HepG2 (cell line): ENCODE data around the gene PROC. TPM values are rescaled to one million over a fixed set of nuclear protein-coding genes. Genes with fewer than 3 reads are reported as not detected.

Source experiments
- AHR ChIP-seq: IDR thresholded peaks from 2 replicates; pipeline ENCODE4 v1.6.1; 2018; ENCODE audit warnings: missing genetic modification reagents, missing compliant biosample characterization
- ARHGAP35 ChIP-seq: sonication (generic); formaldehyde crosslinking; IDR thresholded peaks from 2 replicates; pipeline ENCODE4 v1.9.0; 2022; ENCODE audit warnings: mild to moderate bottlenecking, inconsistent platforms, moderate library complexity, missing genetic modification reagents, borderline replicate concordance
- GABPA ChIP-seq, 2 experiments: IDR thresholded peaks; 2 replicates each; pipeline ENCODE4 v1.6.1; 2011 to 2016; ENCODE audit warnings: low read depth in 2 of 2, low read length in 1 of 2, missing biosample characterization in 1 of 2, missing genetic modification characterization in 1 of 2
- NCOA2 ChIP-seq: sonication (generic); formaldehyde crosslinking; IDR thresholded peaks from 2 replicates; pipeline ENCODE4 v1.8.0; 2022; ENCODE audit warnings: inconsistent platforms
- NFAT5 ChIP-seq: sonication (generic); formaldehyde crosslinking; IDR thresholded peaks from 2 replicates; pipeline ENCODE4 v1.4.0; 2020; ENCODE audit warnings: missing genetic modification reagents
- PHF20 ChIP-seq: sonication (generic); formaldehyde crosslinking; IDR thresholded peaks from 2 replicates; pipeline ENCODE4 v1.5.0; 2020; ENCODE audit warnings: mild to moderate bottlenecking, missing genetic modification reagents
- PRMT3 ChIP-seq: sonication (generic); formaldehyde crosslinking; IDR thresholded peaks from 2 replicates; pipeline ENCODE4 v1.8.1; 2022; ENCODE audit warnings: low read depth, mild to moderate bottlenecking, moderate library complexity, missing genetic modification reagents, borderline replicate concordance
- RORA ChIP-seq: sonication (generic); formaldehyde crosslinking; IDR thresholded peaks from 2 replicates; pipeline ENCODE4 v1.5.0; 2020; ENCODE audit warnings: mild to moderate bottlenecking, missing genetic modification reagents, moderate library complexity
- SP2 ChIP-seq: sonication (generic); formaldehyde crosslinking; IDR thresholded peaks from 2 replicates; pipeline ENCODE4 v1.5.1; 2020; ENCODE audit warnings: mild to moderate bottlenecking, missing genetic modification reagents
- TAF1 ChIP-seq: sonication (generic); formaldehyde crosslinking; IDR thresholded peaks from 2 replicates; pipeline ENCODE4 v1.4.0; 2020; ENCODE audit warnings: missing genetic modification reagents
- TBX2 ChIP-seq: sonication (generic); formaldehyde crosslinking; IDR thresholded peaks from 2 replicates; pipeline ENCODE4 v1.5.0; 2020; ENCODE audit warnings: missing genetic modification reagents, mild to moderate bottlenecking, borderline replicate concordance
- TGIF2 ChIP-seq: IDR thresholded peaks from 2 replicates; pipeline ENCODE4 v1.6.1; 2016; ENCODE audit warnings: control low read depth, missing compliant biosample characterization
- ZBTB14 ChIP-seq: sonication (generic); formaldehyde crosslinking; IDR thresholded peaks from 2 replicates; pipeline ENCODE4 v1.4.0; 2020; ENCODE audit warnings: missing genetic modification reagents
- ZNF660 ChIP-seq: sonication (generic); formaldehyde crosslinking; IDR thresholded peaks from 2 replicates; pipeline ENCODE4 v1.5.1; 2020; ENCODE audit warnings: mild to moderate bottlenecking, low read depth, missing genetic modification reagents, borderline replicate concordance
- ZNF710 ChIP-seq: sonication (generic); formaldehyde crosslinking; IDR thresholded peaks from 2 replicates; pipeline ENCODE4 v1.5.0; 2020; ENCODE audit warnings: mild to moderate bottlenecking, missing genetic modification reagents, borderline replicate concordance
- ZNF770 ChIP-seq: sonication (generic); formaldehyde crosslinking; IDR thresholded peaks from 2 replicates; pipeline ENCODE4 v1.5.0; 2020; ENCODE audit warnings: mild to moderate bottlenecking, missing genetic modification reagents
- polyA plus RNA-seq, 8 experiments: library from polyadenylated mRNA; depleted of rRNA in 3 of 8; stranded (reverse) in 7 of 8; unstranded in 1 of 8; fragments of >200 nt; fragmentation: Illumina TruSeq in 4 of 8; extraction: Trizol in 4 of 8; gene quantifications; 2 replicates each; pipeline versions ENCODE4 v1.2.1 to v1.2.3, GENCODE V29; 2011 to 2016; ENCODE audit warnings: low read depth in 4 of 8, missing spikeins in 1 of 8, mixed read lengths in 1 of 8; ENCODE audit not compliant: insufficient read depth in 1 of 8
- total RNA-seq, 5 experiments: library from RNA; depleted of rRNA; stranded (reverse); fragments of >200 nt; fragmentation: Illumina TruSeq; extraction: Trizol; gene quantifications; 2 replicates each; pipeline ENCODE4 v1.2.3, GENCODE V29; 2016; ENCODE audit warnings: low read depth in 1 of 5

Gene PROC
- total and polyA plus RNA-seq, 2 of the 13 experiments (the other 11 are each of a cell fraction or from before 2014, with no cell fraction given), result 134 to 185 TPM

GRCh38 chr2:127410871-127411652, 7.2 kb upstream of the PROC start (continued):
- TF ChIP-seq ZNF710, result no peak
- TF ChIP-seq PHF20 (CRISPR knock-in tag), result no peak
- TF ChIP-seq TAF1, result no peak
- TF ChIP-seq RORA, result no peak
- no peak for TF ChIP-seq PRMT3 (CRISPR knock-in tag)
- no peak for TF ChIP-seq ZNF660 (CRISPR knock-in tag)
- TF ChIP-seq TBX2 (CRISPR knock-in tag), result no peak
- TF ChIP-seq NFAT5 (CRISPR knock-in tag), result no peak
- TF ChIP-seq SP2 (CRISPR knock-in tag), result no peak
- no peak for TF ChIP-seq ZNF770
- no peak for TF ChIP-seq AHR (CRISPR knock-in tag)
- TF ChIP-seq ZBTB14 (CRISPR knock-in tag), result no peak
- no peak for TF ChIP-seq GABPA (IDR thresholded peaks at IDR 0.05; ENCODE audit: low read depth, low read length)
- no peak for TF ChIP-seq GABPA (CRISPR knock-in tag; IDR thresholded peaks at IDR 0.05; ENCODE audit: low read depth)
- peak; percentile 48; the same call in 1 of the 2 replicates for TF ChIP-seq NCOA2 (CRISPR knock-in tag)
- peak; percentile 41; the same call in 1 of the 2 replicates for TF ChIP-seq TGIF2 (CRISPR knock-in tag)
- no peak for TF ChIP-seq ARHGAP35 (CRISPR knock-in tag)
